Measurements from ENCODE around the gene ZBTB22. TPM values are rescaled to one million over a fixed set of nuclear protein-coding genes. Genes with fewer than 3 reads are reported as not detected.

The ZBTB22 gene
- total and polyA plus RNA-seq, 9 donors = 13.7 to 38.0 (median 26.1) TPM

Small RNA genes lying within 50 kb of the gene (microRNA-seq; reads per million reads assigned to microRNA genes)
- 0 reads per million in 3 donors for gene MIR6834
- 0 to 0.16 (median 0) reads per million in 3 donors for gene MIR6873

Other genes with a start within 250 kb of the ZBTB22 start
- gene HLA-DPA1, start 244.1 kb downstream of the ZBTB22 start, total RNA-seq = 10 to 100 TPM; 11.8 to 62.0 (median 46.8) TPM
- gene HLA-DPA1, start 244.1 kb downstream of the ZBTB22 start, polyA plus RNA-seq = 100 to 1,000 TPM in 1 of 2 donors, 10 to 100 TPM in 1; 26.7 to 304 TPM
- 10 to 100 TPM; 19.4 to 85.8 (median 44.7) TPM for gene HLA-DPB1, start 241.8 kb downstream of the ZBTB22 start, total RNA-seq
- 100 to 1,000 TPM in 1 of 2 donors, 10 to 100 TPM in 1; 39.5 to 120 TPM for gene HLA-DPB1, start 241.8 kb downstream of the ZBTB22 start, polyA plus RNA-seq
- gene COL11A2, start 125.3 kb downstream of the ZBTB22 start, total RNA-seq = 1 to 10 TPM in 2 of 7 donors, under 1 TPM in 5; 0.53 to 1.2 (median 0.92) TPM
- gene COL11A2, start 125.3 kb downstream of the ZBTB22 start, polyA plus RNA-seq = under 1 TPM; 0.52 to 0.96 TPM
- 10 to 100 TPM; 19.8 to 54.0 (median 48.5) TPM for gene RXRB, start 117.1 kb downstream of the ZBTB22 start, total RNA-seq
- gene RXRB, start 117.1 kb downstream of the ZBTB22 start, polyA plus RNA-seq = 10 to 100 TPM; 40.9 to 42.1 TPM
- 10 to 100 TPM; 27.4 to 73.7 (median 61.2) TPM for gene SLC39A7, start 116.9 kb downstream of the ZBTB22 start, total RNA-seq
- 10 to 100 TPM; 54.0 to 80.0 TPM for gene SLC39A7, start 116.9 kb downstream of the ZBTB22 start, polyA plus RNA-seq
- gene HSD17B8, start 113.1 kb downstream of the ZBTB22 start, total RNA-seq = 10 to 100 TPM in 2 of 7 donors, 1 to 10 TPM in 5; 4.0 to 18.4 (median 7.7) TPM
- gene HSD17B8, start 113.1 kb downstream of the ZBTB22 start, polyA plus RNA-seq = 10 to 100 TPM in 1 of 2 donors, 1 to 10 TPM in 1; 9.4 to 10.3 TPM
- gene RING1, start 109.2 kb downstream of the ZBTB22 start, total RNA-seq = 10 to 100 TPM; 20.7 to 70.6 (median 52.3) TPM
- 10 to 100 TPM; 37.3 to 51.7 TPM for gene RING1, start 109.2 kb downstream of the ZBTB22 start, polyA plus RNA-seq
- 10 to 100 TPM; 24.0 to 55.6 (median 45.2) TPM for gene VPS52, start 45.9 kb downstream of the ZBTB22 start, total RNA-seq
- gene VPS52, start 45.9 kb downstream of the ZBTB22 start, polyA plus RNA-seq = 10 to 100 TPM; 39.5 to 56.7 TPM
- gene RPS18, start 45.7 kb downstream of the ZBTB22 start, total RNA-seq = 1,000 to 10,000 TPM; 4,177 to 8,845 (median 4,854) TPM
- over 10,000 TPM in 1 of 2 donors, 1,000 to 10,000 TPM in 1; 6,405 to 11,953 TPM for gene RPS18, start 45.7 kb downstream of the ZBTB22 start, polyA plus RNA-seq
- gene B3GALT4, start 40.6 kb downstream of the ZBTB22 start, total RNA-seq = 10 to 100 TPM in 2 of 7 donors, 1 to 10 TPM in 5; 4.3 to 10.6 (median 6.9) TPM
- gene B3GALT4, start 40.6 kb downstream of the ZBTB22 start, polyA plus RNA-seq = 1 to 10 TPM; 2.7 to 7.4 TPM
- gene WDR46, start 28.5 kb downstream of the ZBTB22 start, total RNA-seq = 10 to 100 TPM; 29.1 to 58.5 (median 35.0) TPM
- gene WDR46, start 28.5 kb downstream of the ZBTB22 start, polyA plus RNA-seq = 10 to 100 TPM; 25.5 to 27.0 TPM
- gene PFDN6, start 28.1 kb downstream of the ZBTB22 start, total RNA-seq = 10 to 100 TPM in 6 of 7 donors, 1 to 10 TPM in 1; 9.8 to 46.8 (median 42.0) TPM
- 10 to 100 TPM; 80.3 to 83.0 TPM for gene PFDN6, start 28.1 kb downstream of the ZBTB22 start, polyA plus RNA-seq
- 10 to 100 TPM; 41.4 to 82.0 (median 64.9) TPM for gene RGL2, start 18.8 kb downstream of the ZBTB22 start, total RNA-seq
- 10 to 100 TPM; 26.9 to 66.0 TPM for gene RGL2, start 18.8 kb downstream of the ZBTB22 start, polyA plus RNA-seq
- 100 to 1,000 TPM in 1 of 7 donors, 10 to 100 TPM in 6; 33.7 to 121 (median 66.9) TPM for gene TAPBP, start 3.7 kb downstream of the ZBTB22 start, total RNA-seq
- gene TAPBP, start 3.7 kb downstream of the ZBTB22 start, polyA plus RNA-seq = 10 to 100 TPM; 24.4 to 40.5 TPM
- gene DAXX, start 5.2 kb upstream of the ZBTB22 start, total RNA-seq = 10 to 100 TPM; 18.8 to 38.9 (median 33.4) TPM
- 10 to 100 TPM; 30.8 to 81.5 TPM for gene DAXX, start 5.2 kb upstream of the ZBTB22 start, polyA plus RNA-seq
- gene KIFC1, start 74.1 kb upstream of the ZBTB22 start, total RNA-seq = 1 to 10 TPM in 6 of 7 donors, under 1 TPM in 1; 0.60 to 3.9 (median 2.2) TPM
- 1 to 10 TPM; 1.7 to 2.3 TPM for gene KIFC1, start 74.1 kb upstream of the ZBTB22 start, polyA plus RNA-seq
- 100 to 1,000 TPM in 5 of 7 donors, 10 to 100 TPM in 2; 94.3 to 182 (median 123) TPM for gene PHF1, start 93.3 kb upstream of the ZBTB22 start, total RNA-seq
- gene PHF1, start 93.3 kb upstream of the ZBTB22 start, polyA plus RNA-seq = 100 to 1,000 TPM in 1 of 2 donors, 10 to 100 TPM in 1; 80.7 to 179 TPM
- gene CUTA, start 100.4 kb upstream of the ZBTB22 start, total RNA-seq = 100 to 1,000 TPM; 125 to 238 (median 177) TPM
- 100 to 1,000 TPM; 173 to 250 TPM for gene CUTA, start 100.4 kb upstream of the ZBTB22 start, polyA plus RNA-seq
- 10 to 100 TPM; 17.5 to 60.0 (median 43.1) TPM for gene SYNGAP1, start 102.3 kb upstream of the ZBTB22 start, total RNA-seq
- gene SYNGAP1, start 102.3 kb upstream of the ZBTB22 start, polyA plus RNA-seq = 10 to 100 TPM; 14.6 to 29.8 TPM
- 10 to 100 TPM in 3 of 7 donors, 1 to 10 TPM in 4; 2.4 to 13.5 (median 8.8) TPM for gene ZBTB9, start 136.8 kb upstream of the ZBTB22 start, total RNA-seq
- gene ZBTB9, start 136.8 kb upstream of the ZBTB22 start, polyA plus RNA-seq = 10 to 100 TPM in 1 of 2 donors, 1 to 10 TPM in 1; 5.5 to 10.8 TPM